HCT116 (cell line): ENCODE data around the gene PIP4K2C. TPM values are rescaled to one million over a fixed set of nuclear protein-coding genes. Genes with fewer than 3 reads are reported as not detected.

Experiments used
- ATAC-seq: fragments of 200-7000 bp; cut with Tn5 transposase; 2 replicates; pipeline ENCODE4 v1.9.1; 2020; ENCODE audit warnings: mild to moderate bottlenecking, moderate library complexity
- BruUV-seq: library from RNA; stranded (reverse); fragments of 400-500 nt; replicated peaks from 2 replicates; lab custom pipeline; 2021; lab: Mats Ljungman, UMichigan
- CTCF ChIA-PET: fragments of 300-600 bp; sonication (Branson Sonifier 250); formaldehyde crosslinking; loops from one replicate; lab custom pipeline; 2021; ENCODE audit warnings: antibody characterized with exemption; lab: Charles Lee
- POLR2A ChIA-PET: fragments of 300-600, 350-600 bp; sonication (Branson Sonifier 250); formaldehyde crosslinking; loops from one replicate; lab custom pipeline; 2021; ENCODE audit warnings: antibody characterized with exemption; lab: Charles Lee
- RAD21 ChIA-PET, 2 experiments: fragments of 300-600 bp; sonication (Branson Sonifier 250); formaldehyde crosslinking; loops; one replicate each; lab custom pipeline; 2023; ENCODE audit warnings: low total read pairs in 2 of 2; ENCODE audit not compliant: uncharacterized antibody in 2 of 2, unreplicated experiment in 2 of 2, low non-redundant PET in 1 of 2; lab: Charles Lee
- DNase-seq: peaks from one replicate; pipeline ENCODE4 v3.0.0-alpha.2; 2010; ENCODE audit warnings: low read depth, low spot score
- H2AFZ ChIP-seq: fragments of 200-600 bp; shearing (Covaris generic), sonication (generic); 2 replicates; pipeline ENCODE4 v1.6.1; 2017; ENCODE audit warnings: low read depth, mixed run types, mixed read lengths, antibody characterized with exemption, low read length; ENCODE audit not compliant: poor library complexity, severe bottlenecking
- H3K27ac ChIP-seq: 2 replicates; pipeline ENCODE4 v1.5.1; 2012; ENCODE audit warnings: low read depth, low read length
- H3K27me3 ChIP-seq: fragments of 200-600 bp; sonication (generic); 2 replicates; pipeline ENCODE4 v1.6.1; 2016; ENCODE audit warnings: mixed run types, low read length, mixed read lengths; ENCODE audit not compliant: insufficient read depth
- H3K36me3 ChIP-seq, 2 experiments: fragments of 200-500 bp in 1 of 2; fragments of 200-600 bp in 1 of 2; sonication (Bioruptor generic) in 1 of 2; sonication (generic) in 1 of 2; 2 replicates each; pipeline versions ENCODE4 v1.5.1 to v1.6.1; 2014 to 2016; ENCODE audit warnings: low read length in 2 of 2, inconsistent platforms in 1 of 2, mixed read lengths in 1 of 2, mixed run types in 1 of 2; ENCODE audit not compliant: insufficient read depth in 2 of 2, control insufficient read depth in 1 of 2
- H3K4me1 ChIP-seq, 2 experiments: fragments of 200-600 bp in 1 of 2; sonication (generic) in 1 of 2; 2 replicates each; pipeline versions ENCODE4 v1.5.1 to v1.6.1; 2012 to 2017; ENCODE audit warnings: low read length in 2 of 2, inconsistent platforms in 1 of 2, mild to moderate bottlenecking in 1 of 2, mixed read lengths in 1 of 2, mixed run types in 1 of 2, moderate library complexity in 1 of 2; ENCODE audit not compliant: insufficient read depth in 2 of 2, control insufficient read depth in 1 of 2
- H3K4me2 ChIP-seq: fragments of 200-600 bp; sonication (generic); 2 replicates; pipeline ENCODE4 v1.6.1; 2017; ENCODE audit warnings: mixed run types, low read length, mixed read lengths
- H3K4me3 ChIP-seq, 2 experiments: fragments of 200-600 bp in 1 of 2; sonication (generic) in 1 of 2; replicated peaks in 1 of 2; 2 replicates each; pipeline ENCODE4 v1.5.1; 2011 to 2016; ENCODE audit warnings: low read length in 2 of 2, control low read depth in 1 of 2, low read depth in 1 of 2, mild to moderate bottlenecking in 1 of 2, mixed read lengths in 1 of 2, mixed run types in 1 of 2
- H3K79me2 ChIP-seq: fragments of 200-600 bp; sonication (generic); 2 replicates; pipeline ENCODE4 v1.6.1; 2017; ENCODE audit warnings: mild to moderate bottlenecking, mixed run types, low read length, moderate library complexity, mixed read lengths; ENCODE audit not compliant: insufficient read depth
- H3K9ac ChIP-seq: fragments of 200-600 bp; sonication (generic); 2 replicates; pipeline ENCODE4 v1.6.1; 2016; ENCODE audit warnings: low read length, mixed read lengths
- H3K9me2 ChIP-seq: fragments of 200-600 bp; sonication (generic), shearing (Covaris generic); 2 replicates; pipeline ENCODE4 v1.6.1; 2017; ENCODE audit warnings: mixed run types, mild to moderate bottlenecking, moderate library complexity; ENCODE audit not compliant: insufficient read depth
- H3K9me3 ChIP-seq, 2 experiments: fragments of 200-500 bp in 1 of 2; fragments of 200-600 bp in 1 of 2; sonication (Bioruptor generic) in 1 of 2; sonication (generic) in 1 of 2; 2 replicates each; pipeline ENCODE4 v1.6.1; 2014 to 2017; ENCODE audit warnings: low read length in 2 of 2, mixed read lengths in 2 of 2, inconsistent platforms in 1 of 2, low read depth in 1 of 2, mild to moderate bottlenecking in 1 of 2, mixed run types in 1 of 2, moderate library complexity in 1 of 2; ENCODE audit not compliant: control insufficient read depth in 1 of 2, insufficient read depth in 1 of 2
- H4K20me1 ChIP-seq: fragments of 200-600 bp; sonication (generic), shearing (Covaris generic); 2 replicates; pipeline ENCODE4 v1.6.1; 2017; ENCODE audit warnings: mixed run types, mild to moderate bottlenecking, moderate library complexity; ENCODE audit not compliant: insufficient read depth
- CBX3 ChIP-seq: IDR thresholded peaks from 2 replicates; pipeline ENCODE4 v1.6.1; 2012; ENCODE audit warnings: low read depth
- EGR1 ChIP-seq: IDR thresholded peaks from 2 replicates; pipeline ENCODE4 v1.6.1; 2012; ENCODE audit warnings: low read depth
- EZH2 ChIP-seq: fragments of 200-600 bp; sonication (generic); IDR thresholded peaks from 2 replicates; pipeline ENCODE4 v1.6.1; 2017; ENCODE audit warnings: antibody characterized with exemption, mixed run types
- EZH2phosphoT487 ChIP-seq: fragments of 200-600 bp; IDR thresholded peaks from 2 replicates; pipeline ENCODE4 v1.6.1; 2018; ENCODE audit warnings: antibody characterized with exemption, borderline replicate concordance
- FOSL1 ChIP-seq: IDR thresholded peaks from 2 replicates; pipeline ENCODE4 v1.6.1; 2012; ENCODE audit warnings: low read depth
- JUND ChIP-seq: IDR thresholded peaks from 2 replicates; pipeline ENCODE4 v1.6.1; 2012
- MAX ChIP-seq: IDR thresholded peaks from 2 replicates; pipeline ENCODE4 v1.6.1; 2012
- POLR2A ChIP-seq: IDR thresholded peaks from 2 replicates; pipeline ENCODE4 v1.7.0; 2011; ENCODE audit warnings: borderline replicate concordance; ENCODE audit not compliant: insufficient read depth, insufficient read length; ENCODE audit errors: extremely low read depth
- RAD21 ChIP-seq: IDR thresholded peaks from 2 replicates; pipeline ENCODE4 v1.6.1; 2012; ENCODE audit warnings: low read depth, mild to moderate bottlenecking
- REST ChIP-seq: IDR thresholded peaks from 2 replicates; pipeline ENCODE4 v1.6.1; 2012; ENCODE audit warnings: low read depth
- SIN3A ChIP-seq: IDR thresholded peaks from 2 replicates; pipeline ENCODE4 v1.6.1; 2012; ENCODE audit warnings: low read depth
- SP1 ChIP-seq: IDR thresholded peaks from 2 replicates; pipeline ENCODE4 v1.6.1; 2012; ENCODE audit warnings: low read depth
- SRF ChIP-seq: IDR thresholded peaks from 2 replicates; pipeline ENCODE4 v1.6.1; 2012; ENCODE audit warnings: low read depth
- TCF7L2 ChIP-seq: IDR thresholded peaks from 2 replicates; pipeline ENCODE4 v1.7.0; 2011; ENCODE audit warnings: borderline replicate concordance, inconsistent platforms; ENCODE audit not compliant: insufficient read depth, insufficient read length; ENCODE audit errors: extremely low read depth
- YY1 ChIP-seq: IDR thresholded peaks from 2 replicates; pipeline ENCODE4 v1.6.1; 2011; ENCODE audit warnings: low read length, low read depth, moderate library complexity, mild to moderate bottlenecking; ENCODE audit not compliant: insufficient replicate concordance; ENCODE audit errors: extremely low read depth
- ZFX ChIP-seq: fragments of 450-650 bp; IDR thresholded peaks from 2 replicates; pipeline ENCODE4 v1.6.1; 2017
- ZNF274 ChIP-seq: fragments of 200-500 bp; sonication (Bioruptor generic); IDR thresholded peaks from 2 replicates; pipeline ENCODE4 v1.6.1; 2014; ENCODE audit warnings: mild to moderate bottlenecking, low read depth, low read length, inconsistent platforms
- intact Hi-C: fragments of 100-400 bp; cut with micrococcal nuclease; formaldehyde crosslinking; loops from 2 replicates; pipeline ENCODE4 v1.10.0; 2022
- total RNA-seq: library from RNA; stranded (reverse); gene quantifications from one replicate; pipeline ENCODE4 v1.2.1, GENCODE V29; 2021; ENCODE audit not compliant: unreplicated experiment
- TF ChIP-seq, protein P1 (sequence below): IDR thresholded peaks from 2 replicates; pipeline ENCODE4 v1.6.1; 2011; ENCODE audit warnings: mild to moderate bottlenecking, low read length, moderate library complexity; ENCODE audit not compliant: insufficient replicate concordance; ENCODE audit errors: extremely low read depth
- TF ChIP-seq, protein P2 (sequence below), 3 experiments: fragments of 200-600 bp in 1 of 3; sonication (generic) in 1 of 3; IDR thresholded peaks in 2 of 3; conservative IDR thresholded peaks in 1 of 3; 2 replicates each; pipeline ENCODE4 v1.5.1; 2012 to 2017; ENCODE audit warnings: low read depth in 2 of 3, low read length in 2 of 3, antibody characterized with exemption in 1 of 3, borderline replicate concordance in 1 of 3, control low read depth in 1 of 3, mild to moderate bottlenecking in 1 of 3, mixed read lengths in 1 of 3, mixed run types in 1 of 3, moderate library complexity in 1 of 3; ENCODE audit not compliant: insufficient read depth in 1 of 3

PIP4K2C gene
- total RNA-seq, 1 experiment from 2014 or later: 38.4 TPM

DNA sequence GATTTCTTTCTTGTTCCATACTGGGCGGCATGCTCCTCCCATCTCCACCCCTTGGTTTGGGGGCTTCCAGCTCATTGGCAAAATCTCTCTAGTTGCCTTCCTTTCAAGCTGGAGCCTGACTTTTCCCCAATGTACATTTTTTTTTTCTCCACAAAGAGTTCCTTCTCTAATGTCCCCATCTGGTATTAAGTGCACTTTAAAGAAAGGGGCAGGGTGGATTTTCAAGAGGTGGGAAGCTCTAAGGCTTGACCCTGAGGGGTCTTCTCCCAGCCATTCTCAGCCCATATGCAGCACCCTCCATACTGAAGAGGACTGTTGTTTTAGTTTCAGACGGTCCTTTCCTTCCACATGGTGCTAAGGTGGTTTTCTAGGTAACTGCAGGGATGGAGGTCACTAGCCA, 5.8 kb upstream of the PIP4K2C start:
- no peak overlapping the region for H3K4me3 ChIP-seq
- ATAC-seq: no peak
- no peak for TF ChIP-seq EZH2
- TF ChIP-seq ZNF274: no peak
- no peak for TF ChIP-seq TCF7L2
- TF ChIP-seq SP1: no peak
- no peak for TF ChIP-seq REST
- no peak for TF ChIP-seq MAX
- TF ChIP-seq, protein P1, sequence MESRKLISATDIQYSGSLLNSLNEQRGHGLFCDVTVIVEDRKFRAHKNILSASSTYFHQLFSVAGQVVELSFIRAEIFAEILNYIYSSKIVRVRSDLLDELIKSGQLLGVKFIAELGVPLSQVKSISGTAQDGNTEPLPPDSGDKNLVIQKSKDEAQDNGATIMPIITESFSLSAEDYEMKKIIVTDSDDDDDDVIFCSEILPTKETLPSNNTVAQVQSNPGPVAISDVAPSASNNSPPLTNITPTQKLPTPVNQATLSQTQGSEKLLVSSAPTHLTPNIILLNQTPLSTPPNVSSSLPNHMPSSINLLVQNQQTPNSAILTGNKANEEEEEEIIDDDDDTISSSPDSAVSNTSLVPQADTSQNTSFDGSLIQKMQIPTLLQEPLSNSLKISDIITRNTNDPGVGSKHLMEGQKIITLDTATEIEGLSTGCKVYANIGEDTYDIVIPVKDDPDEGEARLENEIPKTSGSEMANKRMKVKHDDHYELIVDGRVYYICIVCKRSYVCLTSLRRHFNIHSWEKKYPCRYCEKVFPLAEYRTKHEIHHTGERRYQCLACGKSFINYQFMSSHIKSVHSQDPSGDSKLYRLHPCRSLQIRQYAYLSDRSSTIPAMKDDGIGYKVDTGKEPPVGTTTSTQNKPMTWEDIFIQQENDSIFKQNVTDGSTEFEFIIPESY: no peak
- no peak for TF ChIP-seq ZFX
- no peak for TF ChIP-seq SIN3A
- TF ChIP-seq YY1: no peak
- no peak for TF ChIP-seq JUND
- TF ChIP-seq EGR1: no peak
- no peak for TF ChIP-seq SRF
- no peak for TF ChIP-seq CBX3
- TF ChIP-seq FOSL1: no peak
- no peak for TF ChIP-seq POLR2A
- TF ChIP-seq EZH2phosphoT487: no peak
- TF ChIP-seq, protein P2, sequence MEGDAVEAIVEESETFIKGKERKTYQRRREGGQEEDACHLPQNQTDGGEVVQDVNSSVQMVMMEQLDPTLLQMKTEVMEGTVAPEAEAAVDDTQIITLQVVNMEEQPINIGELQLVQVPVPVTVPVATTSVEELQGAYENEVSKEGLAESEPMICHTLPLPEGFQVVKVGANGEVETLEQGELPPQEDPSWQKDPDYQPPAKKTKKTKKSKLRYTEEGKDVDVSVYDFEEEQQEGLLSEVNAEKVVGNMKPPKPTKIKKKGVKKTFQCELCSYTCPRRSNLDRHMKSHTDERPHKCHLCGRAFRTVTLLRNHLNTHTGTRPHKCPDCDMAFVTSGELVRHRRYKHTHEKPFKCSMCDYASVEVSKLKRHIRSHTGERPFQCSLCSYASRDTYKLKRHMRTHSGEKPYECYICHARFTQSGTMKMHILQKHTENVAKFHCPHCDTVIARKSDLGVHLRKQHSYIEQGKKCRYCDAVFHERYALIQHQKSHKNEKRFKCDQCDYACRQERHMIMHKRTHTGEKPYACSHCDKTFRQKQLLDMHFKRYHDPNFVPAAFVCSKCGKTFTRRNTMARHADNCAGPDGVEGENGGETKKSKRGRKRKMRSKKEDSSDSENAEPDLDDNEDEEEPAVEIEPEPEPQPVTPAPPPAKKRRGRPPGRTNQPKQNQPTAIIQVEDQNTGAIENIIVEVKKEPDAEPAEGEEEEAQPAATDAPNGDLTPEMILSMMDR (IDR thresholded peaks at IDR 0.05 in 2 of 3, conservative IDR thresholded peaks at IDR 0.05 in 1 of 3; ENCODE audit: borderline replicate concordance in 1 of 3, insufficient read depth in 1 of 3, low read depth in 2 of 3, low read length in 2 of 3): no peak
- TF ChIP-seq RAD21: no peak
- TF ChIP-seq, all 23 proteins: peak for 0
- H3K4me1 ChIP-seq: peaks cover 0 to under 1% of the 10 kb centered on the region in 2 experiments; a peak in 3 of 4 replicates
- H3K36me3 ChIP-seq: peaks cover 0 to 5% of the 10 kb centered on the region in 2 experiments; a peak in 1 of 4 replicates
- intact Hi-C loops: no loop called here
- H3K9me2 ChIP-seq: no peaks in the 10 kb centered on the region
- POLR2A ChIA-PET: no interaction called here
- no peaks in the 10 kb centered on the region for H4K20me1 ChIP-seq
- DNase-seq: no peak
- no peak overlapping the region for H3K4me2 ChIP-seq
- H3K9ac ChIP-seq: no peak overlapping the region
- BruUV-seq: no TSS peak
- H3K27me3 ChIP-seq: no peaks in the 10 kb centered on the region
- no peaks in the 10 kb centered on the region for H3K79me2 ChIP-seq
- H2AFZ ChIP-seq: no peak overlapping the region
- CTCF ChIA-PET: interaction anchor here (0.7 to 1.2 kb wide), 3 partner anchors 44 to 108 kb away, joined by 3 read pairs; no protein-coding TSS in a partner anchor
- RAD21 ChIA-PET: no interaction called here
- no peak overlapping the region for H3K27ac ChIP-seq
- no peaks in the 10 kb centered on the region for H3K9me3 ChIP-seq
